NCI-H510A (cell line): ENCODE data around the gene SH3RF3.

Experiments used
- DNase-seq: peaks from one replicate; lab custom pipeline; 2025; lab: John Stamatoyannopoulos, UW

Gene SH3RF3

DNA sequence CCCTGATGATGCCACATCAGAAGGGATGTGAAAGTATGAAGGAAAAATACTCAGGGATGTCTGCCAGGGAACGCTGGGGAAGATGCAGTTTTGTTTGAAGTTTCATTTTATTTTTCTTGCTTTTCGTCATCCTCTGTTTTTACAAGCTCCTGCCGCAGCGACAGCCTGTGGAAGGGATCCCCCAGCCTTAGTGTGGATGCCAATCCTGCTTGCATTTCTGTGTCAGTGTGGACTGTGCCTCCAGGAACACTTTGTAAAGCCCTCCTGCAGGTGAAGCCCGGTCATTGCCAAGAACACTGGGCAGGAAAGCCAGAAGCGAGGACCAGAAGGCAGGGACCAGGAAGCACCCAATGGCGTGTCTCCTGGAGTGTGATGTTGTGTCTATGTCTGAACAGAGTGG, 250.5 kb downstream of the SH3RF3 start:
- DNase-seq = no peak

DNA sequence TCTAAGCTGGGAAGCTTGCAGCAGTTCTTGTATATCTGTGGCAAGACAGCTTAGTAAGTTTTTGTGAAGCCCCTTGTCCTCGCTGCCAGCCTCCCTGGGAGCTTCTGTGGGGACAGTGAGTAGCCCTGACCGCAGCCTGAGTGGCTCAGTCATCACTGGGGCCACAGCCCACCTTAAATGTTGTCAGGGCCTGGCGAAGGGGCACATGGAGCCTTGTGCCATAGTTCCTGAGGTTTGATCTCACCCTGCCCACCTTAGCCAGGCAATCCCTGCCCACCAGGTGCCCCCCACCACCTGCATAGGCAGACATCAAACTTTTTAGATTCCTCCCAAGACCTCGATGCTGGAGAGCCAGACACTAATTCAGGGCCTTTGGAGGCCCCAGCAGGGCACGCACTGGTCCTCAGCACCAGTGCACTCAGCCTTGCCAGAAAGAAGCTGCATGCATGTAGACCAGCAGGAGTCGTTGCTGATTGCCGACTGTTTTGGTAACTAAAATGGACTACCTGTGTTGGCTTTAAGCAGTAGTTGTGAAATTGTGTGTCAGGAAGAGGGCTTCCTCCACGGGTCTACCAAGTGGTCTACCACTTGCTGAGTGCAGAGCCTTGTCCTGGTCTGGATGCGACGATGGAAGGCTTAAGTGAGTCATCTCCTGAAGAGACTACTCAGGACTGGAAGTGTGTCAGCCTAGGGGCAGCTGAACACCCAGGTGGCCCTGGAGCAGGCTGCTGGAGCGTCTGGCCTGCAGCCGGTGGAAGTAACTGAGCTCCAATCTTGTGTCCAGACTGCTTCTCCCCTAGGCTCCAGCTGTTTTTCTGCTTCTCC, 251.7 kb downstream of the SH3RF3 start:
- DNase-seq = no peak

DNA sequence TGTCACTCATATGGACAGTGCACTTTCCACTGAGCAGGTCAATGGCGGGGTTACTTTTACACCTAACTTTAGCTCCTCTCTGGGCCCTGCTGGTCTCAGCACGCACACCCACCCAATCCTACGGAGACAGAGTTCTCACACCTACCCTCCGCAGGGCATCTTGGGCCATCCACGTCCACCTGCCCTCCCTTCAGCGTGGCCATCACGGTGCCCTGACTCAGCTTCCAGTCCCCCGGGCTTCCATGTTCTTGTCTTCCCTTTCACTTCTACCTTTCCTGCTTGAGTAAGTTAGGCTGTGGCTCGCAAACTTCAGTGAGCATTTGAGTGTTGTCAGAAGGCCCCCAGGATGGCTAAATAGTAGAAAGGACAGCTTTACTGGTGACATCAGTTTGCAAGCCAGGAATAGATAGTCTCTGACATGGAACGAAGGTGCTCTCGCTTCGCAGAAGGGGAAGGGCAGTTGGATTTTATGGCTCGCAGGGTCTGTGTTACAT, 252.4 kb downstream of the SH3RF3 start:
- no peak for DNase-seq

DNA sequence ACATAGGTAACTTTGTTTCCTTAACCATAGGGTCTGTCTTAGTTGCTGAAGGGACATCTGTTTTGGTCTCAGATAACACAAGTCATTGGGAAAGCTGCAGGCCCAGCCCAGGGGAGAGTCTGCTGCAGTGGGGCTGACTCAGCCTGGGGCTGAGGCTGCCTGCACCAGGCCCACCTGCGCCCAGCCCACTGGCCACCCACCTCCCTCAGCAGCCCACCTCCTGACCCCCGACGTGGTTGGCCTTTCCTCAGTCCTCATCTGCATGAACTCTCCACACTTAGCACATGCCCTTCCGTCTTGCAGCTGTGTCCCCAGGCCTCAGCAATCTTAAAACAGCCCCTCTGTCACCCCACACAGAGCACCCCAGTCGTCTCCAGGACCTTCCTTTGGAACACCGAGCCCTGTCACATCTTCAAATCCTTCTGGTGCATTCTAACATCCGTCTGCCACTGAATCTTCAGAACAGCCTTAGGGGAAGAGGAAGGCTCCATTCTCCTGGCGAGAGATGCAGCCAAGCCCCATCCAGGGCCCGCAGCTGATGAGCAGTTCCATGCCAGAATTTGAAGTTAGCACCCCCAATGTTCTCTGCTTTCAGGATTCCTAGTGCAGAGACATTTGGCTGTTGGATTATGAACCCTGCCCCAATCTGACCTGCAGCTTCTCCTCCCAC, 253.4 kb downstream of the SH3RF3 start:
- DNase-seq = no peak

DNA sequence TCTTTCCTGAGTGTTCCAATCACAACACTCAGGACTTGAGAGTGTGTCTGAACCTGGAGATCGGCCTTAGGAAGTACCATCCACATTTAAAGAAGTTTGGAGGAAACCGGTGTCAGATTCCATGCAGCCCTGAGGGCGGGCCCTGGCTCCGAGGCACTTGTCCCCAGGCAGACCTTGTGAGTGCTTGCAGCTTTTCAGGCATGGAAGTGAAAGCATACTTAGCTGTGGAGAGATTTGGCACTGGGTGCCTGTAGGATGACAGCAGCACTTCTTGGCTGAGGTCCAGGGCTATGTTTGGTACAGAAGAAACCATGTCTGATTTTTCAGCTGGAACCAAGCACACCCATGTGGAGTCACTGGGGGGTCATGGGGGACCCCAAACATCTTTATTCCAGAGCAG, 253.9 kb downstream of the SH3RF3 start:
- peak; percentile 51 for DNase-seq

DNA sequence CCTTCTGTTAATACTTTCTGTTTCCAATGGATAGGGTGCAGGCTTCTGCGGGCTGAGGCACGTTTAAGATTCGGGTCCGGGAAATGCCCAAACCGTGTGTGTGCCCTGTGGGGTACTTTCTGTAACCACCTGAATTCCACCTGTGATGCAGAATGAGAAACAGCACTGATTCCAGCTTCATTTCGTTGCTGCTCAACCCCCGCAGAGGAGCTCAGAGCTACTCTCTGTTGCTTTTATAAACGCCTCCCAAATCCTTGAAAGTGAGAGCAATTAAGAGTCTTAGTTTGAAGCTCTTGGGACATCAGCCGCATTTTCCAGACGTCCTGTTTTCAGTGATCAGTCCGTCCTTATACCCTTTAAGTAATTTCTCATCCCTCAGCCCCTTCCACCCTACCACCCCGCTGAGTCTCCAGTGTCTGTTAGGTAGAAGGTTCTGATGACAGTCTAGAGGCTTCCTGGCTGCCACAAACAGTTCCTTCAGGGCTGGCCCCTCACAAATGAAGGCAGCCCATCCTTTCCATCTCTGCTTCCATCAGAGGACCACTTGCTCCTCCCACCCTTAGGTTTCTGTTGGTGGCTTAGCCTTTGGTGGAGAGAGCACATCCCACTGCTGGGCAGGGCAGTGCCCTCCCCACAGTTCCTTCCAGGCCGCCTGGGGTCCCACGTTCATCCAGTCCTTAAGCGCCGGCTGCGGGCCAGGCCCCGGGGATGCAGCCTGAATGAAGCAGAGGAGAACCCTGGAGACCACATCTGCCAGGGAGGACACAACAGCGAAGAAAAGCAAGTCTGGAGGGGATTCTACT, 254.7 kb downstream of the SH3RF3 start:
- DNase-seq = no peak

DNA sequence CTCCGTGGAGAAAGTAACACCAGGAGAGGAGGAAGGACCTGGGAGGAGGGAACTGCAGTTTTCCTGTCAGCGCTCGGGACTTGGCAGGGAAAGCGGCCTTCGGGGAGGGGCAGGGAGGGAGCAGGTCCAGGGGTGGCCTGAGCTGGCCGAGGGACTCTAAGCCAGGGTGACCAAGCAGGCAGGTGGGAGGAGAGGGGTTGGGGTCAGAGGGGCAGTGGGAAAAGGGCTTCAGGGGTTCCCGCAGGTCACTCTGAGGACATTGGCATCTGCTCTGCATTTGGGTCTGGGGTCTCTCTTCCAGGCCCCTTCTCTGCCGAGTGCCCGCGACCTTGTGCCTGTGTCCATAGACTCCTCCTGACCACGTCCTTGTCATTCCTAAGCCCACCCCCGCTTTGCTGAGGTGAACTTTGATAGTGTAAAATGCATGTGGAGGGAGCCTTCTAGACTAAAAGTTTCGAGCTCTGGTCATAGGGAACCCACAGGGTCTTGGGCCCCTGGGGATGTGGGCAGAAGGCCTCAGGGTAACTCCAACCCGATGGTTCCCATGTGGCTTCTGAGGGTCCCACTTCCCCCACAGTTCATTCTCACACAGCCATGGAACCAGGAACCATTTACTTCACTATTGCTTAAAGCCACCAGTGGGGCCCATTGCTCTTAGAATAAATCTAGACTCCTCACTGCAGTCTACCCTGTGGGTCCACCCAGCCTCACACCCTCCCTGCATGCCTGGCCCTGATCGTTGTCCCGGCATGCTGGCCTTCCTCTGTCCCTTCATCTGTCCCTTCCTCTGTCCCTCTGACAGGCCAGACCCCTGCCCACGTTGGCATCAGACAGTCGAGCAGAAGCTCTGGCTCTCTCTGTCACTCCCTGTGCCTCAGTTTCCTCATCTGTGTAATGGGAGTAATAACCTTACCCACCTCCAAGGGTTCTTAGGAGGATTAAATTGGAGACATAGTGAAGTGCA, 255.6 kb downstream of the SH3RF3 start:
- no peak for DNase-seq

DNA sequence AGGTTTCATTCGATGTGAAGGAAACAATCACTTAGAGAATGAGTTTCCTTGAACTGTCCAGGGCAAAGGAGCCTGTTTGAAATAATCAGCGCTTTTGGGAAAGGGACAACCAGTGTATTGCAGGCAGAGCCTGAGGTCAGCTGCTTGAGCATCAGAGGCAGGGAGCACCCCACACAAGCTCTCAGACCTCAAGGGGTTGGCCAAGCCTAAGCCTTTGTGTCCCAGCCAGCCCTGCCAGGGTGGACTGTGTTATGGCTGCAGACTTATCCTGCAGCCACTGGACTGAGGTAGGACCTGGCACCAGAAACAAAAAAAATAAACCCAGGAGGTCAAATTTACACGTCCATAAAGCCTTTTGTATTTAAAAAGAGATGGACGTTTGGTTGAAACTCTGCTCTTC, 256.5 kb downstream of the SH3RF3 start:
- no peak for DNase-seq

DNA sequence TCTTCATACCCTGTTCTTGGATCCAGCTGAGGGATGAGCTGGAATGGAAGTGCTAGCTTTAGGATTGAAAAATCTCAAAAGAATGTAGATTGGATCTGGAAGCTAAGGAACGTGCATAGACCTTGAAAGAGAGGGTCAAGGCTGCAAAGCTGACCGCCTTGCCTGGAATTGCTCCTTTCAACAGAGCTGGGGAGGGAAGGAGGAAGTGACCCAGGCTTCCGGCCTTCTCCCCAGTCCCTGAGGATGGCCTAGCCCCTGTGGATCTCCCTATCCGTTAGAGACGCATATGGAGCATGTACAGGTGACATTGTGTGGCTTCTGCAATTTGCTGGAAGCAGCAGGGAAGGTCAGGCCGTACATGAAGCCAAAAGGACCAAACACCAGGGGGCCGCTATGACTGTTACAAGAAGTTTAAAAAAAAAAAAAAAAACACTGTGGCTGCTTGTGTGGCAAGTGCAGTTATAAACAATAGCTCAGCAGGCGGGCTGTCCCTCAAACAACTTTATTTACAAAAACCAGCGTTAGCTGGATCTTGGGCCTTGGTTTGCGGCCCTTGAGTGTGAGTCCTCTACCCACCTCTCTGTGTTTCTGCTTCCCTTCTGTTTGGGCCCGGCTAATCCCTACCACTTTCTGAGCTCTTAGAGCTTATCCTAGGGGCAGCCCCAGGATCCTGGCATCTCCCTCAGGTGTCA, 257.1 kb downstream of the SH3RF3 start:
- peak; percentile 17 for DNase-seq

DNA sequence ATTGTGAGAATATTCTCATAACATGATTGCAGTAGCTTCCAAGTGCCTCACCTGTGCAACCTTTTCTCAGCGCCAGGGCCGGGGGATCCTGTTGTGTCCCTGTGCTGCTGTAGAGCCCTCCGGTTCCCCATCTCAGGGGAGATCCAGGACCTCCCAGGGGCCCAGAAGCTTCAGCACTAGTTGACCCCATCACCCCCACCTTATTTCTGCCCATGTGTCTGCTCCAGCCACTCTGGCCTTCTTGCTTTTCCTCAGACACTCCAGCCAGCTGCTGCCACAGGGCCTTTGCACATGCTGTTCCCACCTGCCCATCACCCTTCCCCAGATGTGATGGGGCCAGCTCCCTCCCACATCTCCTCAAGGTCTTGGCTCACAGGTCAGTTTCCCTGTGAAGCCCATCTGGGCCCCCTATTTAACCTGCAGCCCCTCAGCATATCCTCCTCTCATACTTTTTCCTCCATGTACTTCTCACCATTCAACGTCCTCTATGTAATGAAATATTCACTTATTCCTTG, 258.3 kb downstream of the SH3RF3 start:
- DNase-seq = no peak

DNA sequence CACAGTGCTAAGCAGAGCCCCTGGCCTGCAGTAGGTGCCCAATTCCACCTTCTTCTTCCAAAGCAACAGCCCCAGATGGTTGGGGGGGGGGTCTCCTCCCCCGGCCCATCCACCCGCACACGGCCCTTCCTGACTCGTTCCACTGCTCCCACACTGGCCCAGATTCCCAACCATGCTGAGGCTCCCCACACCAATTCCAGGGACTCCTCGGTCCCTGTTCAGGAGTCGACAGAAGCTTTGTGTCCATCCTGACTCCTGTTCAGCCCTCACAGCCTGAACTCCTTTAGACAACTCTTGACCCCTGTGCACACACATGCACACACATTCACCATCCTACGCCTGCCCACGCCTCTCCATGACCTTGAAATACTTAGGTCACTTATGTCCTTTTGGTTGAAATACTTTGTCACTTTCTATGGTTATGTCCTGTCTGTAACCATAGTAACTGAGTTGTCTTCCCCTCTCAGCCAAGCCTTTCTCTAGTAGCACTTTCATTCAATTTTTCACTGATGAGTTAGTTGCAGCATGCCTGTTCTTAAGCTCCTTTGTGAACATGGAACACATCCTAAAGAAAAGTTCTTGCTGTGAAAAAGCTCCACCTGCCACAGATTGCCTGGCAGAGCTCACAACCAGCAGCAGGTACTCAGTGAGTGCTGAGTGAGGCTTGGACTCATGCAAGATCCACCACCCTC, 258.9 kb downstream of the SH3RF3 start:
- DNase-seq = no peak

DNA sequence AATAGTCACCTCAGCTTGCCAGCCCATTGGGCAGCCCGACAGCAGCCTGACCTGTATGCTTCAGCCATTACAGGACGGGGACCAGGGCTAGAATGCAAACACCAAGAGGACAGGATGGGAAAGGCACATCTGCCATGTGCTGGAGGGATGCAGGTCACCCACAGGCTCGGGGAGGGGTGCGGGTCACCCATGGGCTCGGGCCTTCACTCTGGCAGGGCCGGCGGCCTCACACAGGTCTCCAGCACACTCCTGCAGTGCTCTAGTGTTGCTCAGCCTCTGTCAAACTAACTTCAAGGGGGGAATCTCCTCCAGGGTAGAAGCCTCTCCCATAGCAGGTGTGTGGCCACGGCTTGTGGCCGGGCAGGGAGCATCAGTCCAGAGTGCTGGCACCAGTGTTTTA, 262.2 kb downstream of the SH3RF3 start:
- no peak for DNase-seq

DNA sequence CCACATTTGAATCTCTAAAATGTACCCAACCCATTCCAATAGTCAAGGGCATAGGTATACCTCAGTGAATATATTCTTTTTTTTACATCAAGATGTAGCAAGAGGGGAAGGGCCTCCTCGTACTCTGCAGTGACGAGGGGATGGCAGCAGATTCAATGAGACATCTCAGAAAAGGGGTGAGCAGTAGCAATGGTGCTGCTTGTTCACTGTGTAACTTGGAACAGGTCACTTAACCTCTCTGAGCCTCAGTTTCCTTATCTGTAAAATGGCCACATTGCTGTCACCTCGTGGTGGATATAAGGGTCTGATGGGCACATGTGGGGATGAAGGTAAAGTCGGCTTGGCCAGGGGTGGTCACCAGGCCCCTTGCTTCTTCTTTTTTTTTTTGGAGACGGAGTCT, 263.1 kb downstream of the SH3RF3 start:
- DNase-seq = no peak

DNA sequence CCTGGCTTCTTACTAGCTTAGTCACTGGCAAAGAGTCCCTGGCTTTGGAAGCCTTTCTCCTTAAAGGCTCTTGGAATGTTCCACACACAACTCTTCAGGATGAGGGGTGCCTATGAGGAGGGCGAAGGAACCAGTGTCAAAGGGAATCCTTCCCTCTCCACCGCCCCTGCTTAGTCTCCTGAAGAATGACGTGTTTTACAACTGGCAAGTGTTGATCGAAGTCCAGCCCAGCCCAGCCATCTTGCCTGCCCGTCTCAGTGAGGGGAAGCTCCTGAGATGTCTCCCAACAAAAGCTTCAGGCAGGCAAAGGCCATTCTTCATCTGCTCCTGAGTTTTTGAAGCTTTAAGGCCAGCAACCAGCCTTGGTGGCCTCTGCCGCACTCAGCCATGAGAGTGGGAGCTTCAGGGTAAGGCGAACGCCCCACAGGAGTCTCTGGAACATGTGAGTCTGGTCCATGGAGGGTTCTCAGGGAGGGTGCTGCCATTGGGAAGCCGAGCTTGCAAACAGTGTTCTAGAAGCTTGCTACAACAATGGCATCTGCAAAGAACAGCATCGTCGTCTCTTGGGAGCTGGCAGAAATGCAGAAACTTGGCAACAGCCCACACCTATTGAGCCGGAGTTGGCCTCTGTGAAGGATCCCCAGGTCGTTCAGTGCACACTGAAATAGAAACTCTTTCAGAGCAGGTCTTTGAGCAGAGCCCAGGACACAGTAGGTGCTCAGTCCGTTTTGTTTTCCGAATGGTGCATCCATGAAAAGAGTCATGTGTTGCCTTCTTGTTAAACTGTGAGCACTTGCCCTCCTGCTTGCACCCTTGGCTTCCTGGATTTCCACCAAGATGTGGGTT, 264.0 kb downstream of the SH3RF3 start:
- DNase-seq = no peak

DNA sequence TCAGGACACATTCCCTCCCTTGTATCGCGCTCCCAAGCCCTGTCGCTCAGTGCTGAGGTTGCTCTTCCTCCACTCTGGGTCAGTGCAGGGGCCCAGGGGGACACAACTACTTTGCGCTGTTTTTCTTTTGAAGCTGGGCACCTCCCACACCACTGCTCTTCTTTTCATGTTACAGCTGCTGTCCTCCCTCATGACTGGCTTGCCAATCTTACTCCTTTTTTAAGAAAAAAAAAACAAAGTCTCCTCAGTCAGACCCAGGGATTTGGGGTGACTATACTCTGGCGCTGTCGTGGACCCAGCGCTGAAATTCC, 264.6 kb downstream of the SH3RF3 start:
- no peak for DNase-seq

DNA sequence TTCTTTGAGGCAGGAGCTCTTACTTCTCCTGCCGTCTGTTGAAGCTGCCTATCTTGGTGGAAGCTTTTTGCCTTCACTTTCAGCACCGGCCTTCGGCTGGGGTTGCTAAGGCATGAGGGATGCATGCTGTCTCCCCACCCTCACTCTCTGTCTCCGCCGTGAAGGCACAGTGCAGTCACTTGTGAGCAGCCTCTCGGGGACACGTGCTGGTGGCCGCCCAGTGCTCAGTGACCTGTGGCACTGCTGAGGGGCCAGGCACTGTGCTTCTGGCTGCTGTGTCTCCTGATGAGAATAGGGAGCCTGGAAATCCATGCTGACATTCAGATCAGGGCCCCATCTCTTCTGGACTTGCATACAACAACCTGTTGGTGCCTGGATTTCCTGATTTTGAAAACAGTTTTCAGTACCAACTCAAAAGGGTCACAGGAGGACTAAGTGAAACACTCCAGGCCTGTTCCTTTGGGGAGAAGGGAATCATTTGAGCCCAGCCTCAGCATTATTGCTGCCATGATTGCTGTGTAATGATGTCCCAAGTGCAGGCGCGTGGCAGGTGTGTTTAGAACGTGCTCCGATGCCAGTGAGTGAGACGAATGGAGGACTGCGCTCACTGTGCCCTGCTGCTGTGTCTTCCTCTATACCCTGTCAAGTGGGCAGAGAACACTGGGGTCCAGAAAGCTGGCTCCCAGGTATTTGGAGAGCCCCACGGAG, 266.6 kb downstream of the SH3RF3 start:
- no peak for DNase-seq

DNA sequence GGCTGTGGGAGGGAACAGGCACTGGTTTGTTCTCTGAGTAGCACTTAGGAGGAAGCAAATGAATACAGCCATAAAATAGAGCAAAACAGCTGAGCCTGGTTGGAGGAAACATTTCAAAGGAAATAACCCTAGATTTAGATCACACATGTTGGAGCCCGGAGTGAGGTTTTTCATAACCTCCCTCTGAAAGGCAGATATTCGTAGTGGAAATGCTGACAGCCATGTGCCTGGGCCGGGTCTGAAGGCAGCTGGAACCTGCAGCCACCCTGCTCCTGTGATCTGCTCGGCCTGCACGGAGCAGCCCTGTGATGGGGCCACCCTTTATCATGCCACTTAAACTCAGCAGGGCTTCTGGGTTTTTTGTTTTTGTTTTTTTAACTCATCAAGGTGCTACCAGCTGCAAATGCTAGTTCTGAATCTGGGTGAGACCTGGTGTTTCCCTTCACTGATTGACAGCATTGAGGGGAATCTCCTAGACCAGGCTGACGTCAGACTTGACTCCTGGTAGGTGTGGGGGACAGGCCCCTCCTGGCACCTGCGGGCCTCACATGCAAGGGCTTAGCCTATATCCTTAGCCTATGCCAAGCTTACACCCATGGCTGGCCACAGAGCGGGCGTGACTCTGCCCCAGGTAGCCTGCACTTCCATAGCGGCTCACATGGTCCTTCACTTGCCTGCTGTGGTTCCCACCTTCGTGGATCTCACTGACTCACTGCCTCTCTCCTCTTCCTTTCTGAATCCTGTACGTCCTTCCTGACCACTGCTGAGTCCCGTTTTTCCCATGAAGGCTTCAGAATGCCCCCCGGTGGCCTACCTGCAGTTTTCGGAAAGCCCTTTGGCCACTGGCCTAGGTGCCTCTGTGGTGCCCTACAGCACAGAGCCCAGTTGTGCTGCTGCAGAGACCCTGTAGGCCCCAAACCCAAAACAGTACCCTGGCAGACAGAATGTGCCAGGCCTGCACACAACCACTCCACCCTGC, 267.5 kb downstream of the SH3RF3 start:
- DNase-seq = peak; percentile 51
